NCI-H2171 treated with DMSO at 0.1 percent for 48 hours (cell line): ENCODE data around the gene ZFAND3.
A peak's percentile ranks its signal among the peaks of the same experiment; 100 is the strongest.

Experiments used
- DNase-seq: peaks from one replicate; lab custom pipeline; 2025; lab: John Stamatoyannopoulos, UW

Gene ZFAND3

GRCh38 chr6:38134704-38135088 is 315.2 kb downstream of the ZFAND3 start:
- no peak for DNase-seq

- DNase-seq = no peak
These were observed 317.0 kb downstream of the ZFAND3 start for GRCh38 chr6:38136547-38136946.

- DNase-seq = no peak
These were observed 318.2 kb downstream of the ZFAND3 start for GRCh38 chr6:38137608-38138265.

- no peak for DNase-seq
These were observed 318.8 kb downstream of the ZFAND3 start for GRCh38 chr6:38138374-38138773.

- no peak for DNase-seq
These were observed 321.6 kb downstream of the ZFAND3 start for GRCh38 chr6:38141085-38141484.

- DNase-seq = no peak
These were observed 322.2 kb downstream of the ZFAND3 start for GRCh38 chr6:38141716-38142115.

GRCh38 chr6:38142178-38142902 is 322.8 kb downstream of the ZFAND3 start:
- no peak for DNase-seq

GRCh38 chr6:38143191-38144150 is 323.9 kb downstream of the ZFAND3 start:
- peak; percentile 40 for DNase-seq

- DNase-seq = no peak
These were observed 324.9 kb downstream of the ZFAND3 start for GRCh38 chr6:38144365-38144945.

GRCh38 chr6:38146021-38146733 is 326.6 kb downstream of the ZFAND3 start:
- no peak for DNase-seq

GRCh38 chr6:38146734-38147027 is 327.2 kb downstream of the ZFAND3 start:
- DNase-seq = no peak

GRCh38 chr6:38148606-38149005 is 329.1 kb downstream of the ZFAND3 start:
- no peak for DNase-seq

- no peak for DNase-seq
These were observed 330.0 kb downstream of the ZFAND3 start for GRCh38 chr6:38149531-38149930.

GRCh38 chr6:38150021-38150420 is 330.5 kb downstream of the ZFAND3 start:
- DNase-seq = no peak

GRCh38 chr6:38150681-38151296 is 331.3 kb downstream of the ZFAND3 start:
- DNase-seq = no peak

GRCh38 chr6:38151580-38152500 is 332.3 kb downstream of the ZFAND3 start:
- DNase-seq = no peak

GRCh38 chr6:38152620-38153019 is 333.1 kb downstream of the ZFAND3 start:
- DNase-seq = no peak

GRCh38 chr6:38153076-38153797 is 333.7 kb downstream of the ZFAND3 start:
- DNase-seq = no peak

- DNase-seq = no peak
These were observed 334.3 kb downstream of the ZFAND3 start for GRCh38 chr6:38153798-38154345.
